Adipocyte (in vitro differentiated cells): Measurements from ENCODE around the gene PLXNA4.

Source experiments
- DNase-seq: peaks from one replicate; pipeline ENCODE4 v3.0.0-alpha.2; 2015; ENCODE audit warnings: low read depth
- H3K27me3 ChIP-seq: replicated peaks from 2 replicates; pipeline ENCODE4 v1.7.0; 2013; ENCODE audit warnings: mild to moderate bottlenecking, low read length, moderate library complexity; ENCODE audit not compliant: control insufficient read depth, insufficient read depth
- H3K36me3 ChIP-seq: 2 replicates; pipeline ENCODE4 v1.7.0; 2013; ENCODE audit warnings: low read length, mild to moderate bottlenecking, moderate library complexity; ENCODE audit not compliant: control insufficient read depth, insufficient read depth, severe bottlenecking
- H3K4me1 ChIP-seq: 2 replicates; pipeline ENCODE4 v1.7.0; 2013; ENCODE audit warnings: mild to moderate bottlenecking, low read length, moderate library complexity; ENCODE audit not compliant: control insufficient read depth, insufficient read depth
- H3K4me3 ChIP-seq: 2 replicates; pipeline ENCODE4 v1.7.0; 2013; ENCODE audit warnings: mild to moderate bottlenecking, low read length, moderate library complexity
- H3K9ac ChIP-seq: 2 replicates; pipeline ENCODE4 v1.7.0; 2013; ENCODE audit warnings: mild to moderate bottlenecking, low read length, moderate library complexity
- H3K9me3 ChIP-seq: 2 replicates; pipeline ENCODE4 v1.7.0; 2013; ENCODE audit warnings: mild to moderate bottlenecking, low read length, moderate library complexity; ENCODE audit not compliant: control insufficient read depth

PLXNA4 gene

GRCh38 chr7:132100483-132100882 is 475.8 kb downstream of the PLXNA4 start:
- no peak for DNase-seq
- Histone ChIP-seq H3K9me3 (no peaks in the 10 kb centered on the region), H3K9ac (no peak overlapping the region), H3K4me3 (no peak overlapping the region), H3K36me3 (no peaks in the 10 kb centered on the region), H3K4me1 (peaks cover 9% of the 10 kb centered on the region), H3K27me3 (peaks cover 14% of the 10 kb centered on the region)

- H3K4me1 ChIP-seq = peaks cover 9% of the 10 kb centered on the region
- no peaks in the 10 kb centered on the region for H3K9me3 ChIP-seq
- no peaks in the 10 kb centered on the region for H3K36me3 ChIP-seq
- no peak for DNase-seq
- H3K27me3 ChIP-seq = peaks cover 26% of the 10 kb centered on the region
- H3K4me3 ChIP-seq = no peak overlapping the region
- no peak overlapping the region for H3K9ac ChIP-seq
Observed at GRCh38 chr7:132099163-132099562, 477.1 kb downstream of the PLXNA4 start.

GRCh38 chr7:132098327-132098726 is 477.9 kb downstream of the PLXNA4 start:
- Histone ChIP-seq H3K9me3 (no peaks in the 10 kb centered on the region), H3K4me3 (no peak overlapping the region), H3K9ac (no peak overlapping the region), H3K4me1 (peaks cover 9% of the 10 kb centered on the region), H3K27me3 (peaks cover 26% of the 10 kb centered on the region), H3K36me3 (no peaks in the 10 kb centered on the region)
- no peak for DNase-seq

DNA sequence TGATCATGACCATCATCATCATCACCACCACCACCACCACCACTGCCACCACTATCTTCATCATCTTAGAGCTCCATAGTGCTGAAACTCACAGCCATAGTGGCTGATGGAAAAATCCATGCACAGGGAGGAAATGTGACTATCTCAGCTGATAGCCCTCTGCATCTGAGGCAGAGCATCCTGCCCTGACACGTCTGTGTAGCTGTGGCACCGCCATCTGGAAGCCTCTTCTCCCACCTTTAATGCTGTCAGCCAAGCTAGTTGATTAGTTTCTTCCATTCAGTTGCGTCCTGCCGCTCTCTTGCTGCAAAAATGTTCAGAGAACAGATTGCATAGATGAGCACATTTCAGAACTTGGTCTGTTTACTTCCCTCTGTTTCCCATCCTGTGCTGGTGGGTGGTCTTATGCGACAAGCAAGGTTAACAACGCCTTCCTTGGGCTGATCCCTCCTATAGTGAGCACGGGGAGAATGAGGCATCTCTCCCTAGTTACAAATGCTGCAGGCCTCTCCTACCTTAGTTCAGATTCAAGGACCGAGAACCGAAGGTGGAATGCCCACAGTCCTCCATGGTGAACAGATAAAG is 478.6 kb downstream of the PLXNA4 start:
- no peak for DNase-seq
- no peak overlapping the region for H3K4me3 ChIP-seq

DNA sequence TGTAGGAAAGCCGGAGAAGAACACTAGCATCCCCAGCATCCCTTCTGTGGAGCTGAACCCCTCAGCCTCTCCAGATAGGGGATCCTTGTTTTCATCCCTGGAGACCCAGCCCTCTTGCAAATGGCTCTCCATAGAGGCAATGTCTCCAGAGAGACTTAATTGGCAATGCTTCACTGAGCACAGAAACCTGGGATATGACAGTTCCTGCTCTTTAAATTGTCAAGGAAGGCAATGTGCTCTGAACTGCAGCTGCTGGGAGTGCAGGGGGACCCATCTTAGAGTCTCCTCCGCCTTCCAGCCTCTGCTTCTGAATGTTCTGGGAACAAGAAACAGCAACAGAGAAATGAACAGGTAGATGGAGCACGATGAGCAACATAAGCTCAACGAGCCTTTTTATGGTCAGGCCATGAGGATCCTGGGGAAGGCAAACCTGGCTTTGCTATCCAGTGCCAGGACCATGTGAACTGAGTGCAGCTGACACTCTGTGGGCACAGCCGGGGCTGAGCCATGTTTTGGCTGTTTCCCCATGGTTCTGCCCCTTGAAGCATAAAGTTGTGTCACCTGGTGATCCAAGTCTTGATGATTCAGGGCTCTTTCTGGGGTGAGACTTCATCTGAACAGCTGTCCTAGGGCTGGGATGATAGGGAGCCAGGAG is 481.0 kb downstream of the PLXNA4 start:
- Histone ChIP-seq H3K27me3 (peaks cover 42% of the 10 kb centered on the region), H3K9ac (no peak overlapping the region), H3K36me3 (no peaks in the 10 kb centered on the region), H3K4me3 (no peak overlapping the region), H3K9me3 (peaks cover 1% of the 10 kb centered on the region), H3K4me1 (peaks cover 9% of the 10 kb centered on the region)
- no peak for DNase-seq

More for the DNA sequence above, 478.6 kb downstream of the PLXNA4 start:
- Histone ChIP-seq H3K9me3 (no peaks in the 10 kb centered on the region), H3K36me3 (no peaks in the 10 kb centered on the region), H3K9ac (no peak overlapping the region), H3K4me1 (peaks cover 9% of the 10 kb centered on the region), H3K27me3 (peaks cover 32% of the 10 kb centered on the region)

GRCh38 chr7:132092106-132092505 is 484.2 kb downstream of the PLXNA4 start:
- H3K4me1 ChIP-seq = no peaks in the 10 kb centered on the region
- DNase-seq = no peak
- peaks cover 46% of the 10 kb centered on the region for H3K27me3 ChIP-seq
- no peak overlapping the region for H3K9ac ChIP-seq
- no peak overlapping the region for H3K4me3 ChIP-seq
- peaks cover 3% of the 10 kb centered on the region for H3K9me3 ChIP-seq
- no peaks in the 10 kb centered on the region for H3K36me3 ChIP-seq

DNA sequence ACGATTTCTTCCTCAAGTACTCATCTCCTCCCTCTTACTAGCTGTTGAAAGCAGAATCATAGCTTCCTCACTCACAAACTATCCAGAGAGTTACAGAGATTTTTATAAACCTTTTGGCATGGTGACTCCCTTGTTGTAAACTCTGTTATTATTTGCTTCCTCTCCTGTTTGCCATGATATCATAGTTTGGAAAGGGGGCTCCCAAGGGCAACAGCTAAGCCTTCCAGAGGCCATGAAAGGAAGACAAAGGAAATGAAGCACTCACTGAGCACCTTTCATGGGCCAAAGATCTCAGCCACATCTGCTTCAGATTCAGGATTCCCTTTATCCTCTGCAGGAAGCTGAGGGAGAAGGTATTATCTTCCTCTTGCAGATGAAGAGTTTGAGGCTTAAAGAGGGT is 484.6 kb downstream of the PLXNA4 start:
- Histone ChIP-seq H3K9me3 (peaks cover 3% of the 10 kb centered on the region), H3K9ac (no peak overlapping the region), H3K4me1 (no peaks in the 10 kb centered on the region), H3K36me3 (no peaks in the 10 kb centered on the region), H3K4me3 (no peak overlapping the region), H3K27me3 (peaks cover 44% of the 10 kb centered on the region)
- DNase-seq = no peak

GRCh38 chr7:132090444-132090843 is 485.8 kb downstream of the PLXNA4 start:
- H3K9me3 ChIP-seq = peaks cover 3% of the 10 kb centered on the region
- H3K4me1 ChIP-seq = no peaks in the 10 kb centered on the region
- DNase-seq = no peak
- H3K4me3 ChIP-seq = no peak overlapping the region
- no peak overlapping the region for H3K9ac ChIP-seq
- H3K27me3 ChIP-seq = peaks cover 42% of the 10 kb centered on the region
- H3K36me3 ChIP-seq = no peaks in the 10 kb centered on the region

DNA sequence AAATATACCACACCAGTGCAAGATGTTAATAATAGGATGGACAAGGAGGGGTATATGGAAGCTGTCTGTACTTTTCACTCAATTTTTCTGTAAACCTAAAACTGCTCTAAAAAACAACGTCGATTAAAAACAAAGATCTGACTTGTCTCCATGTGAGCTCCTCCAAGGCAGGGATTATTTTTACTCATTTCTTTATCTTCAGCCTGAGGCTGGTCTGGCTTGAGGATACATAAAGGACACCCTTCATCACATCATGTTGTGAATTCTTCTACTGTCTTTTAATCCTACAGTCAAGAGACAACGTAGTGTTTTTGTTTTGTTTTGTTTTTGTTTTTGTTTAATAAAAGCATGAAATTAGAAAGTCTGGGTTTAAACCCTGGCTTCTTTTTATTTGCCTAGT is 486.9 kb downstream of the PLXNA4 start:
- no peak overlapping the region for H3K4me3 ChIP-seq
- DNase-seq = no peak
- peaks cover 31% of the 10 kb centered on the region for H3K27me3 ChIP-seq
- H3K9me3 ChIP-seq = peaks cover 3% of the 10 kb centered on the region
- H3K4me1 ChIP-seq = no peaks in the 10 kb centered on the region
- H3K36me3 ChIP-seq = no peaks in the 10 kb centered on the region
- no peak overlapping the region for H3K9ac ChIP-seq

- peaks cover 3% of the 10 kb centered on the region for H3K9me3 ChIP-seq
- H3K36me3 ChIP-seq = no peaks in the 10 kb centered on the region
- H3K27me3 ChIP-seq = peaks cover 12% of the 10 kb centered on the region
- H3K4me3 ChIP-seq = no peak overlapping the region
- peaks cover 6% of the 10 kb centered on the region for H3K4me1 ChIP-seq
- H3K9ac ChIP-seq = no peak overlapping the region
- no peak for DNase-seq
Observed at GRCh38 chr7:132087421-132087820, 488.8 kb downstream of the PLXNA4 start.

GRCh38 chr7:132084776-132085388 is 491.4 kb downstream of the PLXNA4 start:
- Histone ChIP-seq H3K9me3 (no peaks in the 10 kb centered on the region), H3K36me3 (no peaks in the 10 kb centered on the region), H3K4me1 (peaks cover 30% of the 10 kb centered on the region), H3K9ac (no peak overlapping the region), H3K4me3 (no peak overlapping the region), H3K27me3 (peaks cover 4% of the 10 kb centered on the region)
- DNase-seq = peak; percentile 22
